Measurements from ENCODE around the gene AATF. TPM values are rescaled to one million over a fixed set of nuclear protein-coding genes. Genes with fewer than 3 reads are reported as not detected.

The AATF gene
- polyA plus RNA-seq, 1 experiment, result 16.7 TPM

- POLR2A ChIA-PET, result no interaction called here
- TF ChIP-seq CTCF (IDR thresholded peaks at IDR 0.05; ENCODE audit: insufficient read depth, low read depth, low read length), result no peak
- DNase-seq (ENCODE audit: low read depth), result no peak
- H3K4me3 ChIP-seq (ENCODE audit: low read depth, low read length), result no peak overlapping the region
- no peaks in the 10 kb centered on the region for H3K36me3 ChIP-seq (ENCODE audit: control insufficient read depth, insufficient read depth, low read length)
- CTCF ChIA-PET, result interaction anchor here (1.5 kb wide), 1 partner anchor 10 kb away, joined by 3 read pairs; no protein-coding TSS in a partner anchor
- H3K27me3 ChIP-seq (ENCODE audit: control insufficient read depth, insufficient read depth, low read length), result peaks cover 74% of the 10 kb centered on the region
Observed at GRCh38 chr17:36940313-36941264, 8.2 kb upstream of the AATF start.

DNA sequence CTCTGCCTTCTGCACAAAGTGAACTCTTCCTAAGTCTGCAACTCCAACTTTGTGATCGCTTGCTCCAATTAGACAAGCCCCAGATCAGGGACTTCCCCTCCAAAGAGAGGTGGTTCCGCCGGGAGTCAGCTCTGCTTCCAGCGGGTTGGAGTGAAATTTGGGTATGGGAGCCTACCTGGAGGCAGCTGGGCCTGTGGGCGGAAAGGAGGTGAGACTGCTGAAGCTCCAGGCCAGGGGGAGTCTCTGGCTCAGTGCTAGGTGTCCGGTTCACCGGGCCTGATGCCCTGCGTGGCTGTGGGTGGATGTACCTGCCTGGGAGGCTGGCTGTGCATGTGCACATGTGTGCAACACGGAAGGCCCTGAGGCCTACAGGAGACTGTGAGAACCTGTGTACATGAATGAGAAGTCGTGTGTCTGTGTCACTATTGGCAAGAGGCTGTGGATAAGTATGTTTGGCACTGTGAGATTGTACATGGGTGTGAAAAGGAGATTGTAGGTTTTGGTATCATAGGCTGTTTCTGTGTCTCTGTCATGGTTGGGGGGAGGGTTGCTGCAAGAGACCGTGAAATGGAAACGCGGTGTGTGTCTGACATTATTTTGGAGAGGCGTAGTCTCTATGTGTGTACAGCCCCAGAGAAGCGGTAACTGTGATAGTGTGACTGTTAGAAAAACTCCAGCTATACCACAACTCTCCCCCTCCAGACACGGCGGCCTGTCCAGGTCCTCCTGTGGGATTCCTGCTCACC is 7.3 kb upstream of the AATF start:
- POLR2A ChIA-PET, result no interaction called here
- no peak for TF ChIP-seq CTCF (IDR thresholded peaks at IDR 0.05; ENCODE audit: insufficient read depth, low read depth, low read length)
- no peak for DNase-seq (ENCODE audit: low read depth)
- no peaks in the 10 kb centered on the region for H3K36me3 ChIP-seq (ENCODE audit: control insufficient read depth, insufficient read depth, low read length)
- CTCF ChIA-PET, result no interaction called here
- no peak overlapping the region for H3K4me3 ChIP-seq (ENCODE audit: low read depth, low read length)
- peaks cover 76% of the 10 kb centered on the region for H3K27me3 ChIP-seq (ENCODE audit: control insufficient read depth, insufficient read depth, low read length)

DNA sequence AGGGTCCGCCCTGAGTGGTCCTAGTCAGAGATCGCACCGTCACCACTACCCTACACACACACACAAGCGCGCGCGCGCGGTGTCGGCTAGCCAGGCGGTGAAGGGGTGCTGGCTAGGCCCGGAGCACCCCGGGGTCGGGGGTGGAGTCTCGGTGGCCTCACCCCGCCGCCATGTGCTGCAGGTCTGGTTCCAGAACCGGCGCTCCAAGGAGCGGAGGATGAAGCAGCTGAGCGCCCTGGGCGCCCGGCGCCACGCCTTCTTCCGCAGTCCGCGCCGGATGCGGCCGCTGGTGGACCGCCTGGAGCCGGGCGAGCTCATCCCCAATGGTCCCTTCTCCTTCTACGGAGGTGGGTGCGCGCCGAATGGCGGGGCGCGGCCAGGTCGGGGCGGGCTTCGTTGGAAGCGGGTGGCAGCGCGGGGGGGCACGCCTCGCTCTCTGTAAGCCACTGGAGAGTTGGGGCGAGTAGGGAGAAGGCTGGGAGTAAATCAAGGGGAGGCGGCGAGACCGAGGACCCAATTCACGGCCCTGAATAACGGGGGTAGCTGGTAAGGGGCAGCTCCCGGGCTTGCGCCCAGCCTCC is 6.6 kb upstream of the AATF start:
- ChIA-PET CTCF (no interaction called here), POLR2A (no interaction called here)
- no peak for TF ChIP-seq CTCF (IDR thresholded peaks at IDR 0.05; ENCODE audit: insufficient read depth, low read depth, low read length)
- H3K4me3 ChIP-seq (ENCODE audit: low read depth, low read length), result no peak overlapping the region
- no peak for DNase-seq (ENCODE audit: low read depth)
- H3K36me3 ChIP-seq (ENCODE audit: control insufficient read depth, insufficient read depth, low read length), result no peaks in the 10 kb centered on the region
- peaks cover 79% of the 10 kb centered on the region for H3K27me3 ChIP-seq (ENCODE audit: control insufficient read depth, insufficient read depth, low read length)

DNA sequence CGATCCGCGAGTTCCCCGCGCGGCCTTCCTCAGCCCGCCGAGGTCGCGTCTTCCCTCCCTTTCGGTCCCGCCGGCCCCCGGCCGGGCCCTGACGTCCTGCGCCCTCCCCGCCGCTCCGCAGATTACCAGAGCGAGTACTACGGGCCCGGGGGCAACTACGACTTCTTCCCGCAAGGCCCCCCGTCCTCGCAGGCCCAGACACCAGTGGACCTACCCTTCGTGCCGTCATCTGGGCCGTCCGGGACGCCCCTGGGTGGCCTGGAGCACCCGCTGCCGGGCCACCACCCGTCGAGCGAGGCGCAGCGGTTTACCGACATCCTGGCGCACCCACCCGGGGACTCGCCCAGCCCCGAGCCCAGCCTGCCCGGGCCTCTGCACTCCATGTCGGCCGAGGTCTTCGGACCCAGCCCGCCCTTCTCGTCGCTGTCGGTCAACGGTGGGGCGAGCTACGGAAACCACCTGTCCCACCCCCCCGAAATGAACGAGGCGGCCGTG is 6.1 kb upstream of the AATF start:
- CTCF ChIA-PET, result no interaction called here

More for the DNA sequence above, 6.1 kb upstream of the AATF start:
- POLR2A ChIA-PET, result no interaction called here
- Histone ChIP-seq H3K4me3 (ENCODE audit: low read depth, low read length) (no peak overlapping the region), H3K27me3 (ENCODE audit: control insufficient read depth, insufficient read depth, low read length) (peaks cover 79% of the 10 kb centered on the region), H3K36me3 (ENCODE audit: control insufficient read depth, insufficient read depth, low read length) (no peaks in the 10 kb centered on the region)
- no peak for TF ChIP-seq CTCF (IDR thresholded peaks at IDR 0.05; ENCODE audit: insufficient read depth, low read depth, low read length)
- no peak for DNase-seq (ENCODE audit: low read depth)

Data from BJ (cell line).